ENCODE measurements around the gene SPRR5.

SPRR5 gene

DNA sequence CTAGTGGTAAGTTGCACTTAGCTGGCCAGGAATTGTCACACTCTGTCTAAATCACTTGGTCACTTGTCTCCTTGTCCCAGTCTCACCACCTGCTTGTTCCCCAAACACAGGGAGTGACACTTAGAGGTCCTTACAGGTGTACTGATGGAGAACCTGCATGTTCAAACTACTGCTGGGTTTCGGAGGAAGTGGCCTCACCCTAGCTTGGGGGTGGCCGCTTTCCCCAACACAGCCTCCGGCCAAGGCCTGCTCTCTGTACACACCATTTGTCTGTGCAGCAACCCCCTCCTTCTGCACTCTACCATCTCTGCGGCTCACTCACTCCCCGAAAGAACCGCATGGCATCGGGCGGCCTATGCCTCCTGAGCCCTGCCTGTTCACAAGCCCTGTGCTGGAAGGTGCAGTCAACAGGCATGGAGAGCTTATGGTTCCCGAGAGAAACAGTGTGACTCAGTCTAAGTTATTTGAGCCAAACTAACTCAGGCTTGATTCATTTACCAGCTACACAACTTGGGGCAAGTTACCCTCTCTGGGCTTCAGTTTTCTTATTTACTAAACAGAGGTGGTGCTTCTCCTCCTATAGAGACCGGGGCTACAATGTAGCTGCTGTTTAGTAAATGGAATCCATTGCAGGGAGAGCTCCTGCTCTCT, 12.9 kb downstream of the SPRR5 start:
- no peak for FAIRE-seq
- TF ChIP-seq POLR2A (IDR thresholded peaks at IDR 0.05; ENCODE audit: low read depth, low read length) (no peak), TAF1 (IDR thresholded peaks at IDR 0.05; ENCODE audit: low read depth, low read length) (no peak), SPI1 (IDR thresholded peaks at IDR 0.05; ENCODE audit: low read depth, low read length) (no peak)
- DNase-seq (ENCODE audit: insufficient read length, low spot score): no peak

DNA sequence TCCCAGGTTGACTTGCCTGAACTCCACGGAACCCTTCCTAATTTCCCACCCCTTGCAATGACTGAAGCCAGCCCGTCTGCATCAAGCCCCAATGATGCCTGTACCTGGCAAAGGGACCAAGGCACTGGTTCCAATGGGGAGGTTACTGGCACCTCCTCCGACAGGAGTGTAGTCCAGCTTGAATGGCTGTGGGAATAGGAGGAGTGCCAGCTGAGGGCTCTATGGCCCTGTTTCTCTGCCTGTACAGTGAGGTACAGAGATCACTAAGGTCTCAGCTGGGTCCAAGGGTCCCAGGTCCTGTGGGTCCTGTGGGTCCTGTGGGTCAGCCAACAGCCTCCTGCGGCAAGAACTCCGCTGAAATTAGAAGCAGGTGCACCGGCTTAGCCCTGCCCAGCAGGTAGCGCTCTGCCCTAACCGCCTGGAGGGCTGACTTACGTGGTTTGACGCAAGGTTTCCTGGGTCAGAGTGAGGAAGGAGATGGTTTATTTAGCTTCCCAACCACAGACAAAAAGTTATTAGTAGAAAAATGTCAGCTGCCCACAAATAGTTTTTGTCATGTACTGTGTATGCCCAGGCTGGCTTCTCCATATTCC, 13.5 kb downstream of the SPRR5 start:
- DNase-seq (ENCODE audit: insufficient read length, low spot score) (peak; percentile 20), FAIRE-seq (no peak)
- TF ChIP-seq POLR2A (IDR thresholded peaks at IDR 0.05; ENCODE audit: low read depth, low read length) (no peak), POU2F2 (IDR thresholded peaks at IDR 0.05; ENCODE audit: low read depth, low read length) (no peak), TAF1 (IDR thresholded peaks at IDR 0.05; ENCODE audit: low read depth, low read length) (no peak), POLR2AphosphoS5 (IDR thresholded peaks at IDR 0.05; ENCODE audit: low read depth, low read length) (no peak), PAX5 (IDR thresholded peaks at IDR 0.05; ENCODE audit: insufficient read depth, low read length, severe bottlenecking) (no peak), SPI1 (IDR thresholded peaks at IDR 0.05; ENCODE audit: low read depth, low read length) (no peak)

DNA sequence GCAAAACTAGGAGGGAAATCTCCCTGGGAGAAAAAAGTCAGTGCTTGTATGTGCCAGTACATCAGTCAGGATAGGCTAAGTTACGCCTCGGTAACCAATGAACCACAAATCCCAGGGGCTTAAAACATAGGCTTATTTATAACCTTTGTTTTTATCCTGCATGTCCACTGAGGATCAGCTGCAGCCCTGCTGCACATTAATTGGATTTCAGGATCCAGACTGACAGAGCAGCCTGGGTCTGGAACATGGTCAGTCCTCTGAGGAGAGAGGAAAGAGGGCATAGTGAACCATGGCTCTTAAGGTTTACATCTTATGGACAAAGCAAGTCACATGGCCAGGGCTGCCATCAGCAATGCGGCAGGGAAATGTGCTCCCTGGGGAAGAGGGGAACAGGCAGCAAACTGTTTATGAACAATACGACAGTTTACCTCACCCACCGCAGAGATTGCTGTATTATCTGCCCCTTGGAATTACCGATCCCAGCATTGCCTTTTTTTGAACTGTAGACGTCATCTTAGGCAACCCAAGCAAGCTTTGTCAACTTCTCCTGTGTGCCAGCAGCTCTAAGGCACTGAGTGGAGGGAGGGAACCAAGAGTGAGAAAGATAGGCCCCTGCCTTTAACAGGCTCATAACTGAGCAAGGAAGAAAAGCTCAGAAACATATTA, 14.4 kb downstream of the SPRR5 start:
- FAIRE-seq (no peak), DNase-seq (ENCODE audit: insufficient read length, low spot score) (no peak)
- no peak for TF ChIP-seq POLR2A (IDR thresholded peaks at IDR 0.05; ENCODE audit: low read depth, low read length)
- no peak for TF ChIP-seq SPI1 (IDR thresholded peaks at IDR 0.05; ENCODE audit: low read depth, low read length)
- no peak for TF ChIP-seq POU2F2 (IDR thresholded peaks at IDR 0.05; ENCODE audit: low read depth, low read length)
- no peak for TF ChIP-seq PAX5 (IDR thresholded peaks at IDR 0.05; ENCODE audit: insufficient read depth, low read length, severe bottlenecking)
- TF ChIP-seq POLR2AphosphoS5 (IDR thresholded peaks at IDR 0.05; ENCODE audit: low read depth, low read length): no peak
- no peak for TF ChIP-seq TAF1 (IDR thresholded peaks at IDR 0.05; ENCODE audit: low read depth, low read length)

DNA sequence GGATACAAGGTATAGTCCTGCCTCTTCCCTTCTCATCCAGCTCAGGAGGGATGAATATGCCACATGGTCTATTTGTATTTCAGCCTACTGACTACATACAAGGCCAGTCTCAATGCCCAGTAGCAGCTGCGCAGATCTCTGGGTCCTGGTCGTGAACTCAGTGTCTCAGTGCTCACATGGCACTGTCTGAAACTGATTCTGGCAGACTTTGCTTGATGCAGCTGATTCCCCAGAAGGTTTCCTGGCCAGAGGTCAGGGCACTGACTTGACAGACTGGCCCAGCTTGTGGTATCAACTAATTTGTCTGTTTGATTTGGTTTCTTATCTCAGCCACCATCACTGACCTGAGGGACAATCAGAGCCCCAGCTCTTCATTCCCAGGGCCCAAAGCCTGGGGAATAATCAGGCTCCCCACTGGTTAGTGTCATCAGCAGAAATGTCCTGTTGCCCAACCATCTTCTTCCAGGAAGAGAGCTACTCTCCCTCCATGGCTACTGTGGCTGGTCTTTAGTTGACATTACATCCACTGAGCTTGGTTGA, 15.9 kb downstream of the SPRR5 start:
- TF ChIP-seq SPI1 (IDR thresholded peaks at IDR 0.05; ENCODE audit: low read depth, low read length) (no peak), POU2F2 (IDR thresholded peaks at IDR 0.05; ENCODE audit: low read depth, low read length) (no peak), PAX5 (IDR thresholded peaks at IDR 0.05; ENCODE audit: insufficient read depth, low read length, severe bottlenecking) (no peak)
- FAIRE-seq (no peak), DNase-seq (ENCODE audit: insufficient read length, low spot score) (no peak)

DNA sequence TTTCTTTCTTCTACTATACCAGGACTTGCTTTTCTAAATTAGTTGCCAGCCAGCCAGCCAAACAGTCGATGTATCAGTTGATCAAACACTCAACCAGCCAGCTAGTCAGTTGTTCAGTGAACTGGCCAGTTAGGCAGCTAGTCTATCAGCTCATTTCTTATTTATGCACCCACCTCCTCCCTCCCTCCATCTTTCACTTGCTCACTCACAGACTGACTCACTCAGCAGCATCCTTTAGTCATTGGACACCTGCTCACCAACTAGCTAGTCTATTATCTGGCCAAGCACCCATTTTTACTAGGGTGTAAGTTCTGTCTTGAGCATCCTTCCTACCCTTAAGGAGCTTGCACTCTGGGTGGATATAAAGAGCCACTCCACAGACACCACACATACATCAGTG, 17.5 kb downstream of the SPRR5 start:
- FAIRE-seq (no peak), DNase-seq (ENCODE audit: insufficient read length, low spot score) (no peak)
- no peak for TF ChIP-seq PAX5 (IDR thresholded peaks at IDR 0.05; ENCODE audit: insufficient read depth, low read length, severe bottlenecking)
- no peak for TF ChIP-seq SPI1 (IDR thresholded peaks at IDR 0.05; ENCODE audit: low read depth, low read length)
- no peak for TF ChIP-seq POLR2A (IDR thresholded peaks at IDR 0.05; ENCODE audit: low read depth, low read length)
- no peak for TF ChIP-seq TAF1 (IDR thresholded peaks at IDR 0.05; ENCODE audit: low read depth, low read length)
- no peak for TF ChIP-seq POLR2AphosphoS5 (IDR thresholded peaks at IDR 0.05; ENCODE audit: low read depth, low read length)
- TF ChIP-seq POU2F2 (IDR thresholded peaks at IDR 0.05; ENCODE audit: low read depth, low read length): no peak

DNA sequence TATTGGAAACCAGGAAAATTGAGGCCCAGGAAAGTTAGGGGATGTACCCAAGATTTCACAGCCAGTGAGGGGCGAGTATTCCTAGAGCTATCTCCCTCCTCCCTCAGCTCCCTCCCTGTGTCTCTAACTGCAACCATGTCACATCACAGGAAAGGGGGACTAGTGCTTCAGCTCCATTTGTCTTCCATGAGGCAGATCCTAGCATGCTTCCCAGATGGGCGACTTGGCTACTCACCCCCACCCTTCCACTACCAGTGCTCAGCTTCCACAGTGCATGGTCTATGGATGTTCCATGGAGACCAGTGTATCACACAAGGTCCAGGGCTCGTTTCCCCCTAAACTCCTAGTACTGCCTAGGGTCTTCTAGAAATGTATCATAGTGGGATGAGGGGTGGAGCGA, 18.8 kb downstream of the SPRR5 start:
- DNase-seq (ENCODE audit: insufficient read length, low spot score): no peak
- no peak for FAIRE-seq
- TF ChIP-seq POU2F2 (IDR thresholded peaks at IDR 0.05; ENCODE audit: low read depth, low read length) (no peak), PAX5 (IDR thresholded peaks at IDR 0.05; ENCODE audit: insufficient read depth, low read length, severe bottlenecking) (no peak), SPI1 (IDR thresholded peaks at IDR 0.05; ENCODE audit: low read depth, low read length) (no peak), TAF1 (IDR thresholded peaks at IDR 0.05; ENCODE audit: low read depth, low read length) (no peak), POLR2A (IDR thresholded peaks at IDR 0.05; ENCODE audit: low read depth, low read length) (no peak), POLR2AphosphoS5 (IDR thresholded peaks at IDR 0.05; ENCODE audit: low read depth, low read length) (no peak)

DNA sequence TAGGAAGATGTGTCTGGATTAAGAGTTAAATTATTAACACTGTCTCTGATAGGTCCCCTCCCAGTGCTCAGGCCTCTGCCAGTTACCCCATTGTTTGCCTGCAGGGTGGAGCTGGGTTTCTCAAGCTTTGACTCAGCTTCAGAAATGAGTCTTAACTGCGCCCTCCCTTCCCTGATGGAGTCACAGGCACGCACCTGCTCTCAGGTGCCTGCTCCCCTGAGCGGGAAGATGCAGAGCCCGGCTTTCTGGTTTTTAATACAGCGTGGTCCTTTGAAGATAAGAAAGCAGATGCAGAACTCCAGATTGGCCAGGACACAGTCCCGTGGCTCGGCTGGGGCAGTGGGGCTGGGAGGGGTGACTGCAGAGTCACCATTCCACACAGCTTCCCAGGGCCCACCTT, 20.2 kb downstream of the SPRR5 start:
- TF ChIP-seq POU2F2 (IDR thresholded peaks at IDR 0.05; ENCODE audit: low read depth, low read length) (no peak), POLR2A (IDR thresholded peaks at IDR 0.05; ENCODE audit: low read depth, low read length) (no peak), TAF1 (IDR thresholded peaks at IDR 0.05; ENCODE audit: low read depth, low read length) (no peak), POLR2AphosphoS5 (IDR thresholded peaks at IDR 0.05; ENCODE audit: low read depth, low read length) (no peak), PAX5 (IDR thresholded peaks at IDR 0.05; ENCODE audit: insufficient read depth, low read length, severe bottlenecking) (no peak), SPI1 (IDR thresholded peaks at IDR 0.05; ENCODE audit: low read depth, low read length) (no peak)
- no peak for FAIRE-seq
- DNase-seq (ENCODE audit: insufficient read length, low spot score): no peak

DNA sequence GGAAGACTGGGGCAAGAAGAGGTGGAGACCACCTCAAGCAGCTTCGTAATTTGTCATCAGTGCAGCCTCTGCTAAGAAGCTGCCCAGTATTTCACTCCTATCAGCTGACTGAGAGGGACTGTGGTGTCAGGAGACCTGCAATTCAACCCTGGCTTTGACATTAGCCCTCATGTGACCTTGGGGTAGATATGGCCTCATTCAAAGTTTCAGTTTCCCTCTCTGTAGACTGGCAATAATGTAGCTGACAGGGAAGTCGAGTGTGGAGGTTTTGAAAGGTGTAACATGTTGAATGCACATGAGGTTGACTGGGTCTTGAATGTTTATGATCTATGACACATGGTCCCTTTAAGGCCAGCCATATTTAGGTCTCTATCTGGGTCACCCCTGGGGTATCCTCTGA, 21.2 kb downstream of the SPRR5 start:
- FAIRE-seq: peak; percentile 72
- TF ChIP-seq PAX5 (IDR thresholded peaks at IDR 0.05; ENCODE audit: insufficient read depth, low read length, severe bottlenecking): no peak
- no peak for TF ChIP-seq SPI1 (IDR thresholded peaks at IDR 0.05; ENCODE audit: low read depth, low read length)
- TF ChIP-seq TAF1 (IDR thresholded peaks at IDR 0.05; ENCODE audit: low read depth, low read length): no peak
- no peak for TF ChIP-seq POLR2A (IDR thresholded peaks at IDR 0.05; ENCODE audit: low read depth, low read length)
- no peak for TF ChIP-seq POU2F2 (IDR thresholded peaks at IDR 0.05; ENCODE audit: low read depth, low read length)
- no peak for DNase-seq (ENCODE audit: insufficient read length, low spot score)

DNA sequence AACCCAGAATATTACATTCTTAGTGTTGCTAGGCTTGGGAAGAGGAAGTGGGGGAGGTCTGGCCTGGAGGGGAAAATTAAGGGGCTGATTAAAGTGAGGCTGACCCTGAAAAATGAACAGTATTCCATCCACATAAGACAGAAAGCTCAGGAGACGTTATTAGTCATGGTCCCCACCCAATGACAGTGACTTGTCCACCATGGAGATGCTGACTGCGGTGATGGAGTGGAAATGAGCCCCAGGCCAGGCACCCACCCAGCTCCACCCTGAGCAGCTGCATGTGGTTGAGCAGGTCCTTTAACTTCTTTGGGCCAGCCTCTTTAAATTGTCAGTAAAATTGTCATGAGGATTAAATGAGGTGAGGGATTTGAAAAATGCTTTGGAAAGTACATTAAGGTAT, 22.0 kb downstream of the SPRR5 start:
- DNase-seq (ENCODE audit: insufficient read length, low spot score) (no peak), FAIRE-seq (no peak)
- TF ChIP-seq POLR2AphosphoS5 (IDR thresholded peaks at IDR 0.05; ENCODE audit: low read depth, low read length): no peak
- no peak for TF ChIP-seq POLR2A (IDR thresholded peaks at IDR 0.05; ENCODE audit: low read depth, low read length)
- TF ChIP-seq SPI1 (IDR thresholded peaks at IDR 0.05; ENCODE audit: low read depth, low read length): no peak
- TF ChIP-seq TAF1 (IDR thresholded peaks at IDR 0.05; ENCODE audit: low read depth, low read length): no peak
- no peak for TF ChIP-seq PAX5 (IDR thresholded peaks at IDR 0.05; ENCODE audit: insufficient read depth, low read length, severe bottlenecking)
- no peak for TF ChIP-seq POU2F2 (IDR thresholded peaks at IDR 0.05; ENCODE audit: low read depth, low read length)
